SW 1271 (cell line): Measurements from ENCODE around the gene SUMO3.

Experiments used
- DNase-seq, 2 experiments: peaks; one replicate each; lab custom pipeline; 2025; lab: John Stamatoyannopoulos, UW

SUMO3 gene

DNA sequence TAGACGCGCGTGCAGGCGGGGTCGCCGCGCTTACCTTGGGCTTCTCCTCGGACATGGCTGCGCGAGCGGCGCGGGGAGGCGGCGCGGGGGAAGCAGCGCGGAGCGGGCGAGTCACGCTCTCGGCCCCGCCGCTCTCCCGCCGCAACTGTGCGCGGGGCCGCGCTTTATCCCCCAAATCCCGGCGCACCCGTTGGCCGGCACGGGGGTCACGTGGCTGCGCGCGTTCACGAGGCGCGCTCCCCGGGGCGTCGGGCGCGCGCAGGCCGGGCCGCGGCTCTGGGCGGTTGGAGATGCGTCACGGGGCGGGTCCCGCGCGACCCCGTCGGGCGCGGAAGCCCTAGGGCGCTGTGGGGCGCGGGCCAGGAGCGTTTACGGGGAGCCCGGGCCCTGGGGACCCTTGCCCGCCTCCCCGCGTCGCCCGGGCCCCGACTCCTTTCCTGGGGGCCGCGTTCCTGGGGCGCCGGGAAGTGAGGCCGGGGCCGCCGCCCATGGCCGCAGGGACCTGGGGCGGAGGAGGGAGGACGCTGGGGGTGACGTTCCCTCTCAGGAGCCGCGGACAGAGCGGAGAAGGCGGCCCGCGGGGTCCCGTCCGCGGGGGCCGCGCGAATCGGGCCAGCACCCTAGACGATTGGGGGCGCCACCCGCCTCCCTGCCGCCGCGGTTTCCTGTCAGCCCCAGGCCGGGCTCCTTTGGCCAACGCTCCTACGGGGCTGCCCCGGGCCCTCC lies at the start of gene SUMO3:
Gene SUMO3, minus strand, starts transcription at position 149 of the 726 bp plus-strand sequence. Its CDS starts 94 bp downstream, at position 55.
- peak; percentile 35 to 43 for DNase-seq

DNA sequence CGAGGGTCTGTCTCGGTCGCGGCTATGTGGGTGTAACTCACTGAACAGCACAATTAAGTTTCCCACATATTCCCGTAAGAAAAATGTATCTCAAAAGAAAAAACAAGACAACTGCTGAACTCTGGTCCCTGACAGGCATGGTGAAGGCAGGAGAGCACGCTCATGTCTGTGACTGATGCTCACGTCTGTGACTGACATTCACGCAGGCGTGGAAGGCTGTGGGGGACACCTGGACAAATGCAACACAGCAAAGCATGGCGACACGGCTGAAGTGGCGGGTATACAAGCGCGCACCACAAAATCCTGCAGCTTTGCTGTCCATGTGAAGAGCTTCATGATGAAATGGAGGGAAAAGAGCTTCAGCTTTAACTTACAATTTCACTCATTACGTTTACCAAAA lies 49.6 kb upstream of the SUMO3 start:
- no peak for DNase-seq

DNA sequence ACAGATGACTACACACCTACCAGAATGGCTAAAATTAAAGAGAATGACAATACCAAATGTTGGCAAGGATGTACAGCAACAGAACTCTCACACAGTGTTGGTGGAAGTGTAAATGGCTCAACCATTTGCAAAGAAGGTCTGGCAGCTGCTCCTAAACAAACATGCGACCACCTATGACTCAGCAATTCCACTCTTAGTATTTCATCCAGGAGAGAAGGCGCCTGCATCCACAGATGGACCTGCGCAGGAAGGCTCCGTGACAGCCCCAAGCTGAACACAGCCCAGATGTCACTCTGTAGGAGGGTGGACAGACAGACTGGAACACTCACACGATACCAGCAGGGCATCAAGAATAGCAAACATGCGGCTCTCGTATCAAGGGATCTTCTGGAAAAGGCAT lies 48.9 kb upstream of the SUMO3 start:
- no peak for DNase-seq

DNA sequence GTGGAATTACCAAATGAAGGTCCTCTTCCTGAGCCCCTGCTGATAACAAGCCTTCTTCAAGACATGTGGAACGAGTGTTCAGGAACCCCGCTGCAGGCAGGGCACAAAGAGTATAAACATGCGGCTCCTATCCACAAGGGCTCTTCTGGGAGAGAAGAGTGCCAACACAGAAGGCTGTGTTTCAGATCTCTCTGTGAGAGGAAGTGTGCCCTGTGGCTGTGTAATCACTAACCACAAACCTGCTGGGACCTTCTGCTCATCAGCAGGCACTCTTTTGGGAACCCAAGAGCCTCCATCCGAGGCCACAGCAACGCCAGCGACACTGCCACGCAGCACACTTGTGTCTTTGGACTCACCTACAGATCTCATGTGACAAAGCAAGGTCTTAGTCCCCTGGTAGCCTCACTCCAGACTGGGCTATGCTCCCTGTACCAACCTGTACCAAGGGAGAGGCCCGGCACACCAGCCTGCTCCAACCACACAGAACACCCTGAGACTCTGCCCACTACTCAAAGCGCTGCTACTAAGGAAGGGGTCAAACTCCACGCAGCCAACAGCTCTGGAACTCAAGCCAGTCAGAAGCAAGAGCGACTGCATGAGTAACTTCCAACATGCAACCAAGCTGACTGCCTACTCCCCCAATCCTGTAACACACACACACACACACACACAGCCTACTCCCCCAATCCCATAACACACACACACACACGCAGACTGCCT lies 47.9 kb upstream of the SUMO3 start:
- no peak for DNase-seq

DNA sequence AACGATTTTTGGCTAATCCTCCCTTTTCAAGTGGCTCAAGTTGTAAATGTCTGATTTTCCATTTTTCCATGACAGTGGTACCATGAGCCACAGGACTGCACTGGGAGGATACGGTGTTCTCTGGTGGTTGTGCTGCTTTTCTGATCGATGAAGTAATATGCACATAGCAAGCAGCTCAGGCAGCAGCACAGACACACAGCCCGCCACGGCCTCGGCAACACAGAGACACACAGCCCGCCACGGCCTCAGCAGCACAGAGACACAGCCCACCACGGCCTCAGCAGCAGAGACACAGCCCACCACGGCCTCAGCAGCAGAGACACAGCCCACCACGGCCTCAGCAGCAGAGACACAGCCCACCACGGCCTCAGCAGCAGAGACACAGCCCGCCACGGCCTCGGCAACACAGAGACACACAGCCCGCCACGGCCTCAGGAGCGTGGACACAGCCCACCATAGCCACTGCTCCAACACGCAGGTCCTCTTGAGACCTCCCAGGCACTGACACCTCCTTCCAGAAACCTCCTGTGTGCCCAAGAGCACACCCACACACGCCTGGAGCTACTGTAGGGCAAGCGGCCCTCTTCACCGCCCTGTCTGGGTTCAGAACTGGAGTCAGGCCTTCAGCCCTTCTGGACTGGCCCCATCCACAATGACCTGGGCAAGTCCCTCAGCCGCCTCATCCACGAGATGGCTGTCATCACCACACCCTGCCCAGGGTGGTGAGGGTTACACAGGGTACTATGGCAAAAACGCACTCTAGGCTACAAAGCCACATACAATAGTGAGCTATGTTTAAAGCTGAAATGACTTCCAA lies 45.2 kb upstream of the SUMO3 start:
- DNase-seq = no peak

DNA sequence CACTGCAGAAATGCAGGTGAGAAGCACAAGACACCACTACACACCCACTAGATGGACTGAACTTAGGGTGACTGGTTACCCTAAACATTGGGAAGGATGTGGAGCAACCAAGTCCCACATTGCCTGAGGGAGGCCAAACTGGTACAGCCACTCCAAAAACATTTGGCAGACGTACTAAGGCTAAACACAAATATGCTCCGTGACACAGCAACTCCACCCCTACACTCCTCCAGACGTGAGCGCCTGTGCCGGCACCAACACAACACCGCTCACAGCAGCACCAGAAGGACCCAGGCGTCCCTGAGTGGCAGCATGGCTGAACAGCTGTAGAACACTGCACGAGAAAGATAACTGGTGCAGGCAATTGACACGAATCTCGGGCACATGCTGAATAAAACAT lies 40.9 kb upstream of the SUMO3 start:
- no peak for DNase-seq

DNA sequence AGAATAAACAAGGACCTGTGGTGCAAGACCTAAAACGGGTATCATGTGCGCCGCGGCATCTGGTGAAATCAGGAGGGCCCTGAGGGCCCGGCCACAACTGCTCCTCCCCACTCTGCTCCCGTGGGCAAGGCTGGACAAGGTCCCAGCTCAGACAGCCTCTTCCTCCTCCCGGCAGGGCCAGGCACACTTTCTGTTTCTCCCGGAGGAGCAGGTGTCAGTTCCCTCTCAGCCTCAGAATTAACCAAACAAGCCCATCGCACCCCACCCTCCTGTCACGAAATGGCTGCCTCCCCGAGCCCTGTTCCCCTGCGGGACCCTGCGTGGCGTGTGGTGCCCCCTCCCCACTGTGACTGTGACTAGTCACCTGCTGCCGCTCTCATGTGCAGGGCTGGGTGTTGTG lies 40.4 kb upstream of the SUMO3 start:
- DNase-seq = no peak

DNA sequence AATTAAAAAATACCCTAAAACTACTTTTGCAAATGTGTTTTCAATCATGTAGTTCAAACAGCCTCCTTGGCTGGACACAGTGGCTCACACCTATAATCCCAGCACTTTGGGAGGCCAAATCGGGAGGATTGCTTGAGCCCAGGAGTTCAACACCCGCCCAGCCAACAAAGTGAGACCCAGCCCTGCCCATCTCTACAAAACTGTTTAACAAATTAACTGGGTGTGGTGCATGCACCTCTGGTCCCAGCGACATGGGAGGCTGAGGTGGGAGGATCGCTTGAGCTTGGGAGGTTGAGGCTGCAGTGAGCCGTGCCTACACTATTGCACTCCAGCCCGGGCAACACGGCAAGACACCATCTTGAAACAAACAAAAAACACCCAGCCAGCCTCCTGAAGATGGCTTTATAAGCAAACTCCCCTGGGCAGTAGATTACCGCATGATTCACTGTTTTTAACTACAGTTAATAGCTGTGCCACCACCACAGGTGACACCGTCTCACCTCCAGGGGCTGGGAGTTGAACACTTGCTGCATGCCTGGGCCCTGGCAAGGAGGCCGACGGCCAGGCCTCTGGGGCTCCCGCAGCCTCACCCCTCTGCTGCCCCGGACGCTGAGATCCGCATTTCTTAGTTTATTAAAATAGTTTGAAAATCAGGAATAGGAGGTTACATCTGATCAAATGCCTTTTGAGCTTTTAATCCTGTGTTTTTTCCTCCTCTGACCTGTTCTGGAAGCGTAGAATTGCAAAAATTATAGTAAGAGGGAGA lies 39.4 kb upstream of the SUMO3 start:
- DNase-seq = no peak

DNA sequence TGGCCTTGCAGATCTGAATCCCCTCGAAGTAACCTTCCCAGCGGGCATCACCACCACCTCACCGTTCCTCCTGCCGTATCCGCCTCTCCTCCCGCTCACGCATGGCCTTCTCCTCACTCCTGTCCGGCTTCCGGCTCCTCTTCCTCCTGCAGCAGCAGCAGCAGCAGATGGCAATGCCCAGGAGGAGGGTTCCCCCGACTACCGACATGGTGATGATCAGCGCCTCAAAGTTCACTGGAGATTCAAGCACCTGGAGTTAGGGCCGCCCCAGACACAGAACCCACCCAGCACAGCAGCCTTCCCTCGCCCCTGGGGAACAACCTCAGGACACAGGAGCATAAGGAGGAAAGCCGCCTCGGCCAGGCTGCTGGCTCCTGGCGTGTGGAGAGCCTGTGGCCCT lies 38.3 kb upstream of the SUMO3 start:
- DNase-seq = no peak

DNA sequence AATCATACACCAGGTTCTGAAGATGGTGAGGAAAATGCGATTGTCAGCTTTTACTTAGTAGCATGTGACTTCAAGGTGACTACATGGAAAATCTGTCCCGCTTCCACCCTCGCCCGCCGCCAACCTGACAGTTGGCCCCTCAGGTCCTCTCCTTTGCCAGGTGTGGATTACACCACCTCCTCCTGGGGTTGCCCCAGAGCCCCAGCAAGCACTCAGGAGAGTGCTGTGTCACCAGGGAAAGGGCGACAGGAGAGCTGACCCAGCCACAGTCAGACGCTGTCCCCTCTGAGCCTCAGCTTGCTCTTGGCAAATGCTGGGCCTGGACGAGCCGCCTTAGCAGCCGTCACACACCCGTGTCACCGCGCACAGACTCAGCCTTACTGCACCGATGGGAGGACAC lies 37.7 kb upstream of the SUMO3 start:
- no peak for DNase-seq

DNA sequence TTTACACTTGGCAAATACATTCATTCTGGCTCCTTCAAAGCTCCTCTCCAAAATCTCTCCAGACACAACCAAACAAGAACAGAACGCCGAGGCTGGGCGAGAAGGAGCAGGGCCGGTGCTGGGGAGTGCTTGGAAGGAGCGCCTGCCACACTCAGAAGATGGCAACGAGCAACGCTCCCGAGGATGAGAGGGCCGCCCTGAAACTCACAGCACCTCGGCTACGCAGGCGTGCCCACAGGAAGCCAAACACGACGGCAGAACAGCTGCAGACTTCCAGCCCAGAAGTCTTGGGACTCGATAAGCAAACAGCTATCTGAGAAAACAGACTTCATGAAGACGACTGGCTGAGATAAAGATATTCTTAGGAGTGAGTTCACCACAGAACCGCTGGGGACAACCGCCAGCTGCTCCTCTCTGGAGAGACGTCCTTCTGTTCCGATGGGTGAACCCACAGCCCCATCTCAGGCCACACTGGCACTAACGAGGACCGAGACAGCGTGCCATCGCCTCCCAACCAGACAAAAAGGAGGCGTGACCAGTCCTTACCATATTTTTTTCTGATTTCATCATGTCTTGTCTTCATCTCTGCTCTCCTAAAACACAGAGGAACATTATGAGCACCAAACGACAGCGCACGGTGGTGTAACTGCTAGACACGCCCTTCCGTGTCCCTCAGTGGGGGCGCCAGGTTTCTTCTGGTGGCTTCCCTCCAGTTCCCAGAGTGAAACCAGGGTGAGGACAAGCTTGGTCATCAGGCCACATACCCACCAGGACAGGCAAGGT lies 37.0 kb upstream of the SUMO3 start:
- no peak for DNase-seq

DNA sequence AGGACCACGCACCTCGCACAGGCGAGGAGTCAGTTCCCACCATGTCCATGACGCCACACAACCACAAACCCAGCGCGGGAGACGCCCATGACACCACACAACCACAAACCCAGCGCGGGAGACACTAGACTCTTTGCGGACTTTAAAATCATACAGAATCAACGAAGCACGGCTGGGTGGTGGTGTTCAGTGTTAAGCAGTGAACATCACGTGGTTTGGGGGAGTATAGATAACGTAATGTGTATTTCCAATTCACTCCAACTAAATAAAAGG lies 36.5 kb upstream of the SUMO3 start:
- no peak for DNase-seq

DNA sequence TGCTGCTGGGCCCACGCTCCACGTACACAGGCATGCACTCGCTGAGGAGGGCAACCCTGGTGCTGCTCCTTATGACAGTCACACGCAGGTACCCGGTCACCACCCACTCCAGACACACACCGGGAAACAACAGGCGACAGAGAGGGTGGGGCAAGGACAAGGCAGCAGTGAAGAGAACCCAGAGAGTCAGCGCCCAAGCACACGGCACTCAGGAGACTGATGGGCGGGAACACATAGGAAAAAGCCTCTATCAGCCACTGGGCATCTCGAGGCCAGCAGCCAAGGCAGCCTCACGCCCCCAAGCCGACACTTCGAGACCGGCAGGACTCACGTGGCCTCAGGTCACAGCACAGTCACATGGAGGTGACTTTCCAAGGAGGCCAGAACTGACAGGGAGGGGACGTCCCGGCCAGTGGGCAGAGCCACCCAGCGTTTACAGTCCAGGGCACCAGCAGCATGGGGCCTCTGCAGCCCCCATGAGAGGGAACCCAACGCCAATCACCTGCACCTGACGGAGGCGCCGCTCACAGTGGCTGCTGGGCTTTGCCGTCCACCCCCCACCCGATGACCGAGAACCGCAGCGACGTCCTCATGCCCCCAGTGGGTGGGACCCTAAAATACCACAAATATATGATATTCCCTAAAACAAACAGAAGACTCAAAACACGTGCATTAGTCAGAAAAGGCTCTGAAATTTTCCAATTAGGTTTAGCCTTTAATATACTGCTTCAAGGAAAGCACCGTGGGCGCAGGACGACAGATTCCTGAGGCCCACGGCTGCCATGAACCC lies 35.9 kb upstream of the SUMO3 start:
- no peak for DNase-seq

DNA sequence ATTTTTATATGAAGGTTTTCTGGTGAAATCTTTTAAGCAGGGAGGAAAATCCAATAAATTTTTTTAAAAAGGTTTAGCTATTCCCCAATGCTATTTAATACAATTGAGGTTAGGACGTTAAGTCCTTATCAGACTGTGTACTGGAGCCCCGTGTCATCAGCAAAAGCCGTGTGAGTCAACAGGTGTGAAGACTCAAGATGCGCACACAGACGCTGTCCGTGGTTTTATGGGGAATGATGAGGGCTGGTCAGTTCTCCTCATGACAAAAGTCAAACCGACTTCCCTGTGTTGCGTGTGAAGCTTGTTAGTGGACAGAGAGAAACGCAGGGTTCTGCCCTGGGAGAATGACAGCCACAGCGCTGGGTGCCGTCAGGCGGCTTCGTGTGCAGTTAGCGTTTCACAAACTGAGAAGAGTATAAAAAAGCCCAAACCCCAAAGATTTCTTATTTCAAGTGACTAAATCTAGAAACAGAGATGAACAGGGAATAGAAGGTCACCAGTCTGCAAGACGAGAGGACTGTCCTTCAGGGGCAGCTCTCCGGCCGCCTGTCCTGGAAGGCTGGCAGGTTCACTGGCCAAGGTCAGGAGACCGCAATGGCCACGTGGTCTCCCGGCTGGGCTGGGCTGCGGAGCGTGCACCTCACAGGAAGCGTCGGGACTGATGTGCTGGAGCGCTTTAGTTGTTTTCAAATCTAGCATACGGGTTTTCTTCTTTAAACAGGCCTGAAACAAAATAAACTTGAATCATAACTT lies 33.2 kb upstream of the SUMO3 start:
- no peak for DNase-seq

DNA sequence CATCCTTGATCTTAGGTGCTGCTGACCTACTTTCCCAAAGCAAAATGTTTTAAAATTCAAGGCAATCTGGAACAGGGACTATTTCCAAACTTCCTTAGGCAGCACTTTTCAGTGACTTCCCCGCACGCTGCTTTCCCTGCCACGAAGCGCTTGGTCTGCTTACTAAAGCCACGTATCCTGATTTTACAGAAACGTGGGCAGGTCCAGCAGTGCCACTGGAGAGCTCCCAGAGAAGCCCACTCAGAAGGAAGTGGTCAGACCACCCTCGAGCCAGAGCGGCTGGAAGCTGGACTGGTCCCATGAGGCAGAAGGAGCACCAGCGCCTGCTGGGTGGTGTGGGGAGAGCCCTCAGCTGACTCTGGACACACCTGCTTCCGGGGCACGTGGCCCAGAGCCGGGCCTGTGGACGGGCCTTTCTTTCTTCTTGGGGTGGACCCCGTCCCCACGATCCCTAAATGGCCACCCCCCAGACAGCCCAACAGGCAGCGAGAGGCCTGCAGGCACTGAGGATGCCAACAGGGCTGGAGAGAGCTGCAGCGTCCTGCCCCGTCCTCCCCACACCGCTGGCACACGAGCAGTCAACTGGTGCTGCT lies 32.4 kb upstream of the SUMO3 start:
- DNase-seq = no peak

DNA sequence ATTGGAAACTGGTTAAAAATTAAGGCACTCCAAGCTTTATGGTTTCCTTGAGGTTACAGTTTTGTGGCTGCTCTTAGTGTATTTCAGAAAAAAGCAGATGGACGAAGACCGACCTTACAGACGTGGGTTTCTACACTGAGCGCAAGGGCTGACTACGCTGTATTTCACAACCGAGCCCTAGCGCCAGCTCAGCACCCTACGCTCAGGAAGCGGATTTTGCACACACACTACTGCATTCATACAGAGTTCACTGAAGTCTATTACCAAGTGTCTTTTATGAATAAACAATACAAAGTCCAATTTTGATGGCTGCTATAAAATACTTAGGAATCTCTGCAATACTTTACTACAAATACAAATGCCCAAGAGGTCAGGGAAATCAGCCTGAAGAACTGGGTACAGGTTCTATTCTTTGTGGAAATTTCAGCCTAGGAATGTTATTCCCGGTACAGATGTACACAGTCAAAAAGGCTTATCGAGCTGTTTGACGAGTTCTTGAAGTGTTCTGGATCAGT lies 31.8 kb upstream of the SUMO3 start:
- DNase-seq = no peak

DNA sequence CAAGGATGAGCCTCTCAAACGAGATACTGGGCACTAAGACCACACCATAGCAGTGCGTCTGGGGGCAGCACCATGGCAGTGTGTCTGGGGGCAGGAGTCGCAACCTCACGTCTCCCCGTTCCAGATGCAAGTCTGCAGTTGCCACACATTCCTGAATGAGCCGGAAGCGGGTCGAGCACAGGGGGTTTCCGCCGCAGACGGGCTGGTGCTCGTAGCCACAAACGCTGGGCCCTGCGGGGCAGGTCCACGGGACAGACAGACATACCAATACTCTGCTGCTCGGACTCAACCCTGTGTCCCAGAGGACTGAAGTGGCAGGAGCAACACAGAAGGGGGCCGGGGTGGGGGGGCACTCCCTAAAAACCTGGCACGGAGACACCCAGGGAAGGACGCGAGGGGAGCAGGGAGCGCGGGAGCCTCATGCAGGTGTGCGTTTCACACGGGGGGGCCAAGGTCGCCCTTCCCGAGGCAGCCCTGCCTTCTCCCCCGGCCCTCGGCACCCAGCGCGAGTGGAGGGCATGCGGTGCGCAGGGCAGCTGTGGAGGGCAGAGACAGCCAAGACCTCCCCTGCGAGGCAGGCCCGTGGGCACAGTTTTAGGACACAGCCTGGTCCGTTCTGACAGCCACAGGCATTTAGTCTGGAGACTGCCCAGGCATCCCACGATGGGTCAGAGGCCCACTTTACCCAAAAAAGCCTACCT lies 31.1 kb upstream of the SUMO3 start:
- no peak for DNase-seq

DNA sequence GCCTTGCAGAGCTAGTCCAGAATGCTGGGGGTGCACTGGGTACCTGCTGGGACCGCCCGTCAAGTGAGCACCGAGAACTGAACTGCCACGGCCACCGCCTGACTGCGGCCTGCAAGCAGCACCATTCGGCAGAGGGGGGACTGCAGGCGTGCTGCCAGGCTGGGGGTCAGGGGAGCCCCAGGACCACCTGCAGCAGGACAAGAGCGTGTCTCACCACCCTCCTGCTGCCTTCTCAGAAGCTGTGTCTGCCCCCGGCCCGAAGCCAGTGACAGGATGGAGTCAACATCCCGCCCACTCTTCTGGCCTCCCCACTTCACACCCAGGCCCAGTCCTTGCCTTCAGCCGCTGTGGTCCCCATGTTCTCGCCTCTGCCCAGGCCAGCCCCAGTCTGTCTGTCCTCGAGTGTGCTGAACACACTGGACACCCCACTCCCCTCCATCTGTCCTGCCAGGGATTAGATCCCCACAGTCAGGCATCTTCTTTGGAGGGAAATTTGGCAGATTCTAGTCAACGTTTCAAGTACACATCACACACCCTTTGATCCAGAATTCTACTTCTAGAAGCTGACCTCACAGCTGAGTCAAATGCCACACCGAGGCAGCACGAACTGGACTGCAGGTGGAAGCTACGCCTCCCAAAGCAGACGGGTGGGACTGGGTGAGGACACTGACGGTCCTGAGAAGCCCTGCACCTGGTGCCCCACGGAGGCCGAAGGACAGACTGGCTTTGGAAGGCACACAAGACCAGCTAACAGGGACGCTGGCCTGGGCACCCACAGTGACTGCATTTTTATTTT lies 29.6 kb upstream of the SUMO3 start:
- no peak for DNase-seq
